ENCODE data around the gene CST7. TPM values are rescaled to one million over a fixed set of nuclear protein-coding genes. Genes with fewer than 3 reads are reported as not detected.
A peak's percentile ranks its signal among the peaks of the same experiment; 100 is the strongest.
"Not testable (repeated sequence)": the region's sequence is repeated elsewhere in the genome, so short reads cannot be mapped to it uniquely, and the experiment has no call there.

Gene CST7
- total RNA-seq, 1 donor from 2014 or later, result not detected

- DNase-seq (ENCODE audit: low read depth in 2 of 2), result no peak
Measured at GRCh38 chr20:24986436-24987015, 37.5 kb downstream of the CST7 start.

DNA sequence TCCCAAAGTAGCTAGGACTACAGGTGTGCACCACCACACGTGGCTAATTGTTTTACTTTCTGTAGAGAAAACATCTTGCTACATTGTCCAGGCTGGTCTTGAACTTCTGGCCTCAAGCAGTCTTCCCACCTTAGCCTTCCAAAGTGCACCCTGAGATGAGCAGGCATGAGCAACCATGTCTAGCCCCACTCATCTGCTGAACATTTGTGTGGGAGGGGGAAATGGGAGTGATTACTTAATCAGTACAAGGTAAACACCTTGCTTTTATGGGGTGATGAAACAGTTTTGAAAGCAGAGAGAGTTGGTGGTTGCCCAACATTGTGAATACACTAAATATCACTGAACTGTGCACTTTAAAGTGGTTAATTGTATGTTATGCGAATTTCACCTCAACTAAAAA lies 38.2 kb downstream of the CST7 start:
- DNase-seq (ENCODE audit: low read depth in 2 of 2), result no peak

DNA sequence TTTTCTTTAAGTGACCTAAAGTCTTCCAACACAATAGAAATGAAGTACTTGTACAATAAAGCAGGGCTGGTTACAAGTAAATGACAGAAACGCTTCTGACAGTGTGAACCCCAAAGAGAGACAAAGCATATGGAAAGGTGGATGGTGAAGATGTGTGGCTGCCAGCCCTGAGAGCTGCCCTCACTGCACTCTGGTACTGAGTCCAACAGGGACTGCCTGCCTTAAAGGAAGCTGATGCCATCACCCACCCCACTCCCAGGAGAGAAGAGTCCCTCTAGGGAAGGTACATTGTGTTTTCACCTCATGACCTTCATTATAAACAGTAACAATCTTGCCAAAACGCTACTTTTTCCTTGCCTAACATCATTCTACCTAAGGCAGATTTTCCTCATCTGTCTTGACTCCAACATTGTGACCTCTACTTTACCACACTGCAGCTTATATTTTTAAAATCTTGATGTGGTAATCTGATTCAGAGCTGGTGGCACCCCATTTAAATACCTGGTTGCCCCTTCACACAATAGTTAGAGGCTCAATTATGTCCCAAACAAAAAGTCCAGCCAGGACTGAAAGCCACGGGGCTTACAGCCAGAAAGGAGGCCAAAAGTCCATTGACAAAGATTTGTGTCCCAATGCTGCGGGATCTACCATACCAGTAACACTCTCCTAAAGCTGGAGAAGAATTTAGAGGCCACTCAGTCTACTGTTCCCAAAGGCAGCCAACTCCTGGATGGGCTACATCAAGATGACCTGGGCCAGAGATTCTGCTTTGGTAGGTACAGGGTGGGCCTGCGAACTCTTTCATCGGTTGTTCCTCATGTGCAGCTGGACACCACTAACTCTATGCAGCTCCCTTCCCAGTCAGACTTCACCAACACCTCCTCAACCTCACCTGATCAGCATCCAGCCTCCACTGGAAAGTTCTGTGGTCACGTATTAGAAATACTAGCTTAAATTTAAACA lies 39.1 kb downstream of the CST7 start:
- no peak for DNase-seq (ENCODE audit: low read depth in 2 of 2)

DNA sequence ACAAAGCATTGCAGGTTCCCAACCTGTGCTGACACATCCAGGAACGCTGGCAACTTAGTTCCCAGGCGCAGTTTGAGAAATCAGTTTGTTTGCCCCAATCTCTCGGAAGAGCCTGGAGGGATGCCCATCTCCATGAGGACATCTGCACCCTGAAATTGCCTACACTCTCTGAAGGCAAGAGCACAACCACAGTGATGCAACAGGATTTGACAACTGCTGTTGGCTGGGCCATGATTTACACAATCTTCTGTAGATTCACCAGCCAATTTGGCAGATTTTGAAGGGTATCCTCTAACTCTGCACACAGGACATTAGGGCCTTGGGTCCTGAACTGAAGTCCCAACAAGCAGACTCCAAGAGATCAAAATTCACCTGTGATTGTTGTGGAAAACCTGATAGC lies 40.1 kb downstream of the CST7 start:
- no peak for DNase-seq (ENCODE audit: low read depth in 2 of 2)

- DNase-seq (ENCODE audit: low read depth in 2 of 2), result no peak
Measured at GRCh38 chr20:24990810-24991252, 41.8 kb downstream of the CST7 start.

DNA sequence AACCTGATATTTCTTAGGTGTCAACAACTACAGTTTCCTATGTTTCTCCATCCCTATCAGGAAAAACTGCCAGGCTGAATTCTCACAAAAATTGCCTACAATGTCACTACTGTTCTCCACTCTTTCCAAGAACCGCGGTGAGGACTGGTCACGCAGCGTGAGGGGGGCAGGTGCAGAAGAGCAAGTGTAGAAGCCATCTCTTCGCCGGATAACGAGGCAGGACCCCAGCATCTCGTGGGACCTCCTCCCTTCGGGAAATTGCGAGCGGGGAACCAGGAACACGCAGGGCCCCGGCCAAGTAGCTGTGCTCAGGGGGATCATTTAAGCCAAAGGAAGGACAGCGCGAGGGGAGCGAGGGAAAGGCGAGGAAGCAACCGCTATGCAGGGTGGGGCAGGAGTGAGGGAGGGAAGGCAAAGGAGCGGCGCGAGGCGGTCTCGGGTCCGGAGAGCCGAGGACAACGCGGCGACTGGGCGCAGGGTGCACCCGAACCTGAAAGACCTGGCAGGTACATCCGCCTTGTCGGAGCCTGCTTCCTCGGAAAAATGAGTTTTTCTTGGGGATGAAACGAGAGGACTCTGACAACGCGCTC lies 42.9 kb downstream of the CST7 start:
- peak in 1 of 2 donors; percentile 11 for DNase-seq (ENCODE audit: low read depth in 2 of 2)

DNA sequence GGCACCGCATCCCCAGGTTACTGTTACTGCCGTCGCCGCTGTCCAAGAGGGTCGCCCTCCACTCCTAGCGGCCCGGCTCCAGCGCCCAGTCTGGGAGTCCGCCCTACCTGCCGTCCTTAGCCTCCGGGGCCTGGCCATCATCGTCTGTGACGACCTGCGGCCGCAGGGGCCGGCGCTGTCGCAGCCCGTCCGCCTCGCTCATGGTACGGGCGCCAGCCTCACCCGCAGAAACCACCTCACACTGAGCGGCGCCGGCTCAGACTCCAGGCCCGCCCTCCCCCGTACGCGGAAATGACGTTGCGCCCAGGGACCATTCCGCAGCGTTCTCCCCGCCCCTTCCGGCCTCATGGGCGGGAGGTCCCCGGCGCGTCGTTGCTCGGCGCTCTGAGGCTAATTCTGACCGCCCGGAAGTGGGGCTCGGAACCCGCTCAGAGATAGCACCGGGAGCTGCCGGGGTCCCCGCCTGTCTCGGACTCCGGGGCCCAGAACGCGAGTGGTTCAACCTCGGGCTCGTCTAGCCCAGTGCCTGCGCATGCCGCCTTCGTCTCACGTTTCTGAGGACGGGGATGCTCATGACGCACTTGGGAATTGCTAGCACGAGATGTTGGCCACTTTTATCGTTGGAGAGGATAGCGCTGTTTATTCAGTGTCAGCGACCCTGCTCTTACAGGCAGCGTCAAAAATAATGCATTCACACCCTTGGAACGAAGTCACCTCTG lies 43.6 kb downstream of the CST7 start, which contains the start of gene APMAP:
TSS of gene APMAP (minus strand) at position 265 of the 719 bp plus-strand sequence. CDS start at position 202, 63 bp downstream.
- peak; percentile 93 to 95 for DNase-seq (ENCODE audit: low read depth in 2 of 2)

- DNase-seq (ENCODE audit: low read depth in 2 of 2), result peak; percentile 42 to 65
Measured at GRCh38 chr20:24993337-24994185, 44.5 kb downstream of the CST7 start.

GRCh38 chr20:24994186-24994465 lies 45.1 kb downstream of the CST7 start:
- no peak for DNase-seq (ENCODE audit: low read depth in 2 of 2)

- peak; percentile 75 to 83 for DNase-seq (ENCODE audit: low read depth in 2 of 2)
Measured at GRCh38 chr20:24994470-24995368, 45.6 kb downstream of the CST7 start.

DNA sequence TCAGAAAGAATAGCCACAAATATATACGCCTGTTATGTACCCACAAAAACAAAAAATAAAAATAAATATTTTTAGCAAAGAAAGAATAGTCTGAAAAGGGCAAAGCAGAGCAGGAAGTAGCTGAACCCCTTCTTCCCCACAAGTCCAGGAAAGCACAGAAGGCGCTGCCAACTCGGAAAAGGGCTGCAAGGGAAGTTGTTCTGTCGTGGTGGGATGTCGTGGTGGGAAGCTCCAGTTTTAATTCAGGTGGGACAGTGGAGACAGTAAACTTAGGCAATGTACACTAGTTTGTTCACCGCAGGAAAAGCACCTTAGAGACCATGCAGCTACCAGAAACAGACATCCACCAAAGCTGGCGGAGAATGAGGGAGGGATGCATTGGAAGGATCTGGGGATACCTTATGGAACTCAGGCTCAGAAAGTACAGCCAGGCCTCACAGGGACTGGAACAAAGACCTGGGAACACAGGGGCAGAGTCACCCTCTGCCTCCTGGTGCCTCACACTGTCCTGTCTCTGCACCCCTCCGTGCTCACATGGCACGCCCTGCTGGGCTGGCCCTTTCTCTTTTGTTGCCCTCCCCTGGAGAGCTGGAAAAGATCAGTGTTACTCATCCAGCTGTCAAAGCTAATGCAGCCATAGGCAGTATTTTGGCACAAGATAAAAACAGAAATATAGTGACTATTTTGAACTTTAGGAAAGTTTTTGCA lies 46.8 kb downstream of the CST7 start:
- DNase-seq (ENCODE audit: low read depth in 2 of 2), result no peak

DNA sequence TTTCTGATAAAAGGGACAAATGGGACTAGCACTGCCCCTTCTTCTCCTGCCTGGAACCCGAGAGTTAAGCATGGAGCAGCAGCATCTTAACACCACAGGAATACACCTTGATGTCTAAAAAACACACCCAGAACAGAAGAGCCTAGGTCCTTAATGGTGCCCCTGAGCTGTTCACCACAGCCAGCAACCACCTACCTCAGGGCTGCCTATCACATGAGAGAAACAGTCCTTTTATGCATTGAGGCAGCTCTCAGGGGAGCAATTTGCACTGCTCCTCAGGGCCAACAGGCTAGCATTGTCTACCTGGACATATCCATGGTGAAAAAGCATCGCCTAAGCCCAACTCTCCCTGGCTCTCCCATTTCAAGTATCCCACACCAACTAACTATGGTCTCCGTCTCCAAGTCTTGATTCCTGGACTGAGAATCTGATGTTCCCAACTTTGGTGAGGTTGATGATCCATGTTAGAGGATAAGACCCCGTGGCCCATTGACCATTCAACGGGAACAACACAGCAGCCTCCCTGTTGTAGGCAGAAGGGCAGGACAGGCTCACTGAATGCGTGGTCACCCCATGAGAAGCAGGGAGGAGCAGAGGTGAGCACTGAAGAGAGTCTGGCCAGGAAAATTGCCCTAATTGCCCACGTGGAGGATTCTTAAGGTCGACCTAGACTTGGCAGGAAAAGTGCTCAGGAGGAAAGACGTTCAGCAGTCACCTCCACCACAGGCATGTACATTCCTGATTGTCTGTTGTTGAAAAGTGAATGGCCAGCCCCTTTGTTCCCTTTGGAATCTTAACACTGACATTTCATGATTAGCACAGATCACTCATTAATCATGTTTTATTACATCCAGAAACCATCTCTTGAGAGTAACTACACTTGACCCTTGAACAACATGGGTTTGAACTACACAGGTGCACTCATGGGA lies 47.6 kb downstream of the CST7 start:
- DNase-seq (ENCODE audit: low read depth in 2 of 2), result no peak

GRCh38 chr20:24998121-24998520 lies 49.1 kb downstream of the CST7 start:
- no peak for DNase-seq (ENCODE audit: low read depth in 2 of 2)

GRCh38 chr20:24998631-24999445 lies 49.8 kb downstream of the CST7 start:
- DNase-seq (ENCODE audit: low read depth in 2 of 2), result no peak

DNA sequence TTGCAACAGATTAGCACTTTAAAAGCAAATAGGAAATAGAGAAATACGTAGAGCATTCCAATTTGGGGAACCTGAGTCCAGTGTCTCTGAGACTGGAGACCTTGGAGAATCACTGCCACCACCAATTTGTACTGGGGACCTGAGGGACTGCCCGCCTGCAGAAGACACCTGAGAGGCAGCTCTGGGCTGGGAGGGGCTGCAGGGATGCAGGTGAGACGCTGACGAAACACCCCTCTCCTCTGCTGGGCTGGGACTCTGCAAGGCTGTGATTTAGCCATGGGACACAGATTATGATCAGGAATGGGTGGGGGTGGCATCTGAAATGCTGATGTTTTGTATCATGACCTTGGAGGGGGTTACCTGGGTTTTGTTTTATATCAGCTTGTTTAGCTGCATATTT lies 50.5 kb downstream of the CST7 start:
- DNase-seq (ENCODE audit: low read depth in 2 of 2), result no peak

- peak; percentile 6 to 93 for DNase-seq (ENCODE audit: low read depth in 2 of 2)
Measured at GRCh38 chr20:25000268-25000801, 51.3 kb downstream of the CST7 start.

DNA sequence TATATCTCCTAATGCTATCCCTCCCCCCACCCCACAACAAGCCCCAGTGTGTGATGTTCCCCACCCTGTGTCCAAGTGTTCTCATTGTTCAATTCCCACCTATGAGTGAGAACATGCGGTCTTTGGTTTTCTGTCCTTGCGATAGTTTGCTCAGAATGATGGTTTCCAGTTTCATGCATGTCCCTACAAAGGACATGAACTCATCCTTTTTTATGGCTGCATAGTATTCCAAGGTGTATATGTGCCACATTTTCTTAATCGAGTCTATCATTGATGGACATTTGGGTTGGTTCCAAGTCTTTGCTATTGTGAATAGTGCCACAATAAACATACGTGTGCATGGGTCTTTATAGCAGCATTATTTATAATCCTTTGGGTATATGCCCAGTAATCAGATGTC lies 52.3 kb downstream of the CST7 start:
- DNase-seq (ENCODE audit: low read depth in 2 of 2), result not testable (repeated sequence)
